NCI-H69 (cell line): Measurements from ENCODE around the gene PDAP1.

Experiments used
- DNase-seq: peaks from one replicate; lab custom pipeline; 2025; lab: John Stamatoyannopoulos, UW

Gene PDAP1

DNA sequence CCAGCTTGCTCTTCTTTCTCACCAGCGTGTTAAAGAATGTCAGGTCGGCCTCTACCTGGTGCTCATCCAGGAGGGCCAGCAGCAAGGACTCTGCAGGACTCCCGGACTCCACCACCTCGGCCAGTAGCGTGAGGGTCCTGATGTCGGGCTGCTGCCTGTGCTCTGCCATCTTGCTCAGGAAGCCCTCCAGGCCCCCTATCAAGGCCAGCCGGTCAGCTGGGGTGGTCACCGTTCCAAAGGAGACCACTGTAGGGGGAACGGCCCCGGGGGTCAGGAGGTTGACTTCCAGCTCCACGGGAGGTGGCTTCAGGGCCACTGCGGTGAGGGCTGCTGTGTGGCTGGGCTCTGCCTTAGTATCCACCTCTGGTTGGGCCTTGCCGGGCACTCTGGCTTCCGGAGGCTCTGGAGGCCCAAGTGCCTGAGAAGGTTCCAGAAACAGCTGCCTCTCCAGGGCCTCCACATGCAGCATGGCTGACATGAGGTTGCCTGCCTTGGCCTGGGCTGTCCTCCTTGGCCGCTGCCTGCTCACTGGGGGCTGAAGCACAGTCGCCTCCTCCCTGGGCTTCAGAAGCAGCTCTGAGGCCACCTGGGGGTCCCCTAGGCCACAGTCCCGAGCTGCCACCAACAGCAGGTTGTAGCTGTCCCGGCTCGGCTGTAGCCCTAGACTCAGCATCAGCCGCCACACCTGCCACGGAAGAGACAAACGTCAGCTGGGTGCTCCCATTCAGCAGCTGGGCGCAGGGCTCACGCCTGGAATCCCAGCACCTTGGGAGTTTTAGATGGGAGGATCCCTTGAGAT is 16.7 kb upstream of the PDAP1 start:
- no peak for DNase-seq

DNA sequence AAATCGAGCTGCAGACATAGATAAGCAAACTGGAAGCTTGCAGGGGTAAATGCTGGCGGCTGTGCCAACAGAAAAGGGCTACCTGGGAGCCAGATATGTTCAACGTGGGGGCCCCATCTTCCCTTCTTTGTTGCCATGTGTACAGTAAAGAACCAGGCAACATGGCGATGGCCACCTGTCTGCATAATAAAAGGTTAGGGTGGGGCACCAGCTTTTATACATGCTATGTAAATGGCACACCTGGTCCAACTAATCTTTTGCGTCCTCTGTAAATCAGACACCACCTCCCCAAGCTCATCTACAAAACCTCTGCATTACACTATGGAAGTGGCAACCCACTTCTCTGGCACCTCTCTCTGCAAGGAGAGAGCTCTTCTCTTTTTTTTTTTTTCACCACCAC is 14.2 kb upstream of the PDAP1 start:
- peak; percentile 78 for DNase-seq

DNA sequence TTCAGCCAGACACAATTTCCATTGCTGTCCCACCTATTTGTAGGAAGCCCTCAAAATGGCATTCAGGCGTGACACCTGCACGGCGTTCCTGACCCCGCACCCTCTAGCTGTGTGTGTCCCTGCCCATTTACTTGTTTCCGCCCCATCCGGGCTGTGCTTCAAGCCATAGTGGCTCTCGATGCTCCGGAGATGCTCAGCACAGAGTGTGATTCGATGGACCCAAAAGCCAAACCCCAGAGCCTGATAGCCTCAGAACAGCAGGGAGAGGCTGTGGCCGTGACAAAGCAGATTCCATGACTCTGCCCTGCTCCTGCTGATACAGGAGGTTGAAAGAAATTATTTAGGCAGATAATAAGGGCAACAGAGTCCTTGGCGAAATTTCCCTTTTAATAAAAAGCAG is 13.8 kb upstream of the PDAP1 start:
- DNase-seq = peak; percentile 35

DNA sequence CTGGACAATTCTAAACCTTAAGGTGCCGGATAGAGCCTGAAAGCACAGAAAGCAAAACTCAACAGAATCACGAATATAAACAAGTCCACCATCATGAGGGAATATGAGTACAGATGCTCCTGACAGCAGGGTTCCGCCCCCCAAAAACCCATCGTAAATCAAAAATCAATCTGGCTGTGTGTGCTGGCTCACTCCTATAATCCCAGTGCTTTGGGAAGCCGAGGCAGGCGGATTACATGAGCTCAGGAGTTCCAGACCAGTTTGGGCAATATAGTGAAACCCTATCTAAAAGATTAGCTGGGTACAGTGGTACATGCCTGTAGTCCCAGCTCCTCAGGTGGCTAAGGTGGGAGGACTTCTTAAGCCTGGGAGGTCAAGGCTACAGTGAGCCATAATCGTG is 12.6 kb upstream of the PDAP1 start:
- no peak for DNase-seq

DNA sequence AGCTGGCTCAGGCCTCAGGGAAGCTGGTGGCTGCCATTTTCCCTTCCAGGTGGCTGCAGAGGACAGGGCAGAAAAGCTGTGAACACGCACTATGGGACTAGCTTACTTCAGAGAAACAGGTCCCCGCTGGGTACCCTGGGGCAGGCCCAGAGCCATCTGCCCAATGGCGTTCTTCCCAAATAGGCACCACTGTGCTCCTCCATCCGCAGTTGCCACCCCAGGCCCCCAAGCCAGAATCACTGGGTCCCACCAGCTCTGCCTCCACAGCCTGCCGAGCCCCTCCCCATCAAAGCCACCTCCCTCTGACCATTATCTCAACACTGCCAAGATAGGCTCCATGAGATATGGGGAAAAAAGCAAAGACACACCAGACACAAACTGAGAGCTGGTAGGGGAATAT is 11.8 kb upstream of the PDAP1 start:
- no peak for DNase-seq

DNA sequence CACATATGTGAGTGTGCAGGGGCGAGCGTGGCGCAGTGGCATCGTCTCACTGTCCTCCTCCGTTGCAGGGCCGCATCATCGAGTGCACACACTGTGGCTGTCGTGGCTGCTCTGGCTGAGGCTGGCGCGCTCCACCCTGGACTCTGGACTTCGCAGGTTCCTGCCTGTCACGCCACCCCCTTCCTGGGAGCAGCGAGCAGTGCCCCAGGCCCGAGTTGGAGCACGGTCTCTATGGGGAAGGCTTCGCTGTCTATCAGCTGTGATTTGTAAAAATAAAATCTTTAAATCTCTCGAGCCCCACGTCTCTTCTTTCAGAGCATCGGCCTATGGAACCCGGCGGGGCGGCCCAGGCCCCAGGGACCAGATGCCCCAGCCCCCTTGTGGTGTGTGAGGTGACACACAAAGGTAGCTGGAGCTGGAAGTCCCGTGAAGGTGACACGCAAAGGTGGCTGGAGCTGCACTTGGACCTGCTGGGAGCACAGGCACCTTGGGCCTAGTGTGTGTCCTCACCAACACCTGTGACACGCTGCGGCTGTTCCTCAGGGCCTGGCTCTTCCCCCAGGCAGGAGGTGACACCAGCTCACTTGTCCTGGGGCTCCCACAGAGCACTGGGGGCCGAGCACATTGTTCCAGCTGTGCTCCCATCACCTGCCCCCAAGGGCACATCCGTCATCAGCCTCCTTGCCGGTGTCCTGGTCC is 11.1 kb upstream of the PDAP1 start:
- no peak for DNase-seq

DNA sequence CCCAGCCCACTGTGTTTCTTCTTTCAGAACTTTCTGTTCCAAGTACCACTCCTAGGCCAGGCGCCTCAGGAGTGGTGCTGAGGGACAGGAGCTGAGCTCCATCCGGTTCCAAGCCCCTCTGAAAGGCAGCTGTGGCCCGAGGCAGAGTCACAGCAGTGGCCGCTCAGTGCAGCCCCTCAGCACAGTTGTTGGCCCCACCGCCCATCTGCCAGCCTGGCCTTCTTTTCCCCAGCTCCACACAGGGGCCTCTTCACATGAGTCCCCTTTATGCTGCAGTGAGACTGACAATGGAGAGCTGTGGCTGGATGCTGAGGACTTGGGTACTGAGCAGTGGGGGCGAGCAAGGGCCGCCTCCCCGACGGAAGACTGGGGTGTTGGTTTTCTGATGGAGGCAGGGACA is 9.9 kb upstream of the PDAP1 start:
- no peak for DNase-seq

DNA sequence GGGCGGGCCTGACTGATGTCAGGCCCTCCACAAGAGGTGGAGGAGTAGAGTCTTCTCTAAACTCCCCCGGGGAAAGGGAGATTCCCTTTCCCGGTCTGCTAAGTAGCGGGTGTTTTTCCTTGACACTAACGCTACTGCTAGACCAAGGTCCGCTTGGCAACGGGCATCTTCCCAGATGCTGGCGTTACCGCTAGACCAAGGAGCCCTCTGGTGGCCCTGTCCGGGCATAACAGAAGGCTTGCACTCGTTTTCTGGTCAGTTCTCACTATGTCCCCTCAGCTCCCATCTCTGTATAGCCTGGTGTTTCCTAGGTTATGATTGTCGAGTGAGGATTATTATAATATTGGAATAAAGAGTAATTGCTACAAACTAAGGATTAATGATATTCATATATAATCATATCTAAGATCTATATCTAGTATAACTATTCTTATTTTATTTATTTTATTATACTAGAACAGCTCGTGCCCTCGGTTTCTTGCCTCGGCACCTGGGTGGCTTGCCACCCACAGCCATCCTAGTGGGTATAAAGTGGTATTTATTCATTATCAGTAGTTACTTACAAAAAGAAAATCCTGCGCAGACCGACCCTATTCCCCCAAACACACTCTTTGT is 7.2 kb upstream of the PDAP1 start:
- DNase-seq = peak; percentile 63

DNA sequence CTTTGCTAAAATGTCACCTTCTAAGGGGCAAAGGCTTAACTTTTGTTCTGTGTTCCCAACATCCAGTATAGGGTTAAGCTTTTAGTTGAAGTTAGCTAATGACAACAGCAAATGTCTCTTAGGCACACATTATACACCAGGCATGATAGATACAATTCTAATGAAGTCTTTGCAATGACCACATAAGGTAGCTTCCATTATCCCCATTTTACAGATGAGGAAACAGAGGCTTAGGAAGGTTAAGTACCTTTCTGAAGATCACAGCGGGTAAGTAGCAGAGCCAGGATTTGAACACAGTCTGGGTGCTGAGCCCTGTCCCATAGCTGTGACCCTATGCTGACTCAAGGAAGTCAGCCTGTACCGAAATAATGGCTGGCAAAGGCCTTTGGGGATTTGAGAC is 2.2 kb upstream of the PDAP1 start:
- DNase-seq = no peak

DNA sequence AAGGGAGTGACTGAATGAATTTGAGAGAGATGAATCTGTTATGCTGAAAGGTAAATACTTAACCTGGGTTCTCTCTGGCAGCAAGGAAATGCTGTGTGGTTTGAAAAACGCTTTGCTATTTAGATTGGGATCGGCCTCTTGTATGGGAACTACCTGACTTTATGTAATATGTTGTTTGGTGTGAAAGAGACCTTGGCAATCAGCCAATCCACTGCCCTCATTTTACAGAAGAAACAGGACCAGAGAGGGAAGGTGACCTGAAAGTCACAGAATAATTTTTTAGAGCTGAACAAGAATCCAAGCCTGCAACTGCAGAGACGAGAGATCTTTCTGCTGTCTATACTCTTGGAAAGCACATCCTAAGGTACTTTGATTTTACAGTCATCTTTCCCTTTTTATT is 1.4 kb upstream of the PDAP1 start:
- DNase-seq = no peak

DNA sequence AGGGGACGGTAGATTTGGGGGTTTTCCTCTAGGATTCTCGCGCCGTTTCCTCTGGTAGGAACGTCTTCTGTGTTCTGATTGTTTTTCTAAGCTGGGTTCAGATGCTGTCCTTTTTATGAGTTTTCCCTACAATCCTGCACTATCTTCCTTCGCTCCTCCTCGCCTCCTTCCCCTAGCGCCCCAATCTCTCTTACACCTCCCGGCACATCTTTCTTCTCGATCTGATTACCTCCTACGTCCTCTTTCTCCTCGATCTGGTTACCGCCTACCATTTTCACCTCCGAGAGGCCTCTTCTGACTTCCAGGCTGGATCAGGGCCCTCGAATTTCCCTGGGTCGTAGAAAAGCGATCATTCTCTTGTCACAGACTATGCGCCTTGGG is 785 bp upstream of the PDAP1 start:
- peak; percentile 42 for DNase-seq

DNA sequence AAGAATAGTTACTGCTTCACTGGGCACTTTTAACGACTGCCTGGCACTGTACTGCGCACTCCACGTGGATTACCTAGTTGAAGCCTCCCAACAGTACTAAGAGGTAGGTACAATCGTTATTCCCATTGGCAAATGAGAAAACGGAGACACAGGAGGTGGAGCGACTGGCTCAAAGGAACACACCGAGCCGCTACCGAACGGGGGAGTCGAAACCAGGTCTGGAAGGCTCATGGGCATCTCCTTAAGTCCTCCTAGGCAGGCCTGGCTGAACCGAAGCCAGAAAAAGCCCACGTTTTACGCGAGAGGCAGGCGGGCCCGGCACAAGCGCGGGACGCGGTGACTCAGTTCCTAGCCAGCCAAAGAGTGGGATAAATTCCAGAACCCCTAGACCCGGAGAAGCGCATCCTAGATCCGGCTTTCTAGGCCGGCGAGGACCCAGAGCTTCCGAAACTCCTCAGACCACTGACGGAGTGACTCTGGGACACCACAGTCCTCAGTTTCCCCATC is 472 bp downstream of the PDAP1 start:
- peak; percentile 59 for DNase-seq

DNA sequence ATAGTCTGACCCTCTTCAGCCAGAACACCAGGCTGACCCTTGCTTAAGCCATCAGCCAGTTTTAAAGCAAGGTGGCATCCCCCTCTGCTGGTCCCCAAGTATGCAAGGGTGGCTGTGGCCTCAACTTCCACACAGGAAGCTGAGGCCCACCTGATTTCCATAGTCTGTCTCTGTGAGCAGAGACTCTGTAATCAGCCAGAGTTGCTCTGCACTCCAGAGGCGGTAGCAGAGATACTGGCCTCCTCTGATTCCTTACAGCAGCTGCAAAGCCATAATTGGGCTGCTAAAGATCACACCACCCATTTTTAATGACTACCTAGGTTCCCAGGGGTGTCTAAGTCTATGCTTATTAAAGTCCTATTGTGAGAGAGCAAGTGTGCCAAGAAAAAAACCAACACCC is 1.8 kb downstream of the PDAP1 start:
- DNase-seq = peak; percentile 70

DNA sequence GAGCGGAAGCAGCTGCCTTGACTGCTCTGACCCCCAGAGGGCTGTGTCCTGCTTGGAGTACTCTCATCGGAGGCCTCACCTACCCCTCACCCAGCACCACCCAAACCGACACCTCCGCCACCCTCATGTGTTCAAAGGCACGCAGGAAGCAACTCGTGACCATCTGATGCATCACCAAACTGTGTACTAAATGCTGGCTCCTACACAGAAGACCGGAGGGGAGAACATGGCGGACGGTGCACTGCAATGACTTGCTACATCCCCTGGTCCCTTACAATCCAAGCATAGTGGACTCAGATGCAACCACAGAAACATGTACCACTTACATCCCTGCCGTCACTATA is 3.4 kb downstream of the PDAP1 start:
- no peak for DNase-seq

DNA sequence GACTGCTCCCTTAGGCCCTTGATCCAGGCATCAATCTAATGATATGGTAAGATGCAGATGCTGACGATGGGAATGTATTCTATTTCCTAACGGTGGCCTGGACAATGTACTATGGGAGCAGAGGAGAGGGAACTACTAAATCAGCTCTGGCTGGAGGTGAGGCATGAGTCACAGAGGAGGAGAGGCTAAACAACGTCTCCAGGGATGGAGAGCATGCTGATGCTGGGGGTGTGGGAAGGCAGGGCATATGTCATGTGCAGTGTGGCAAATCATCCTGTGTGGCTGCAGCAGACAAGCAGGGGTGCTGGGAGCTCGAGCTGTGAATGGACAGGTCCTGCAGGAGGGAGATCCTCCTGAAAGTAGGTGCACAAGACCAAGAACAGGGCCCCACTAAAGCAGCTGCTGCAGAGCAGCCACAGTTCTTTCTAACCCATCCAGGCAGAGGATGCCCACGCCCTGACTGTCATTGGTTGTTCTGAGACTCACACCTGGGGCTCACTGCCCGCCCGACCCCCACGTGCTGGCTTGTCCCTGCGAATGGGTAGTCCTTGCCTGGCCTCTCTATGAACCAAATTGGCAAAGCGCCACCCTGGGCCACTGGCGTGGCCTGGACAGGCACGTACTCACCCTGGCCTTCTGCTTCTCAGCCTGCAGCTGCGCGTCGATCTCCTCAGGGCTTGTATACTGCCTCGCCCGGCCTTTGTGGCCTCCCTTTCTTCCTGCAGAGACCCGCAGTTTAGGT is 4.0 kb downstream of the PDAP1 start:
- no peak for DNase-seq

DNA sequence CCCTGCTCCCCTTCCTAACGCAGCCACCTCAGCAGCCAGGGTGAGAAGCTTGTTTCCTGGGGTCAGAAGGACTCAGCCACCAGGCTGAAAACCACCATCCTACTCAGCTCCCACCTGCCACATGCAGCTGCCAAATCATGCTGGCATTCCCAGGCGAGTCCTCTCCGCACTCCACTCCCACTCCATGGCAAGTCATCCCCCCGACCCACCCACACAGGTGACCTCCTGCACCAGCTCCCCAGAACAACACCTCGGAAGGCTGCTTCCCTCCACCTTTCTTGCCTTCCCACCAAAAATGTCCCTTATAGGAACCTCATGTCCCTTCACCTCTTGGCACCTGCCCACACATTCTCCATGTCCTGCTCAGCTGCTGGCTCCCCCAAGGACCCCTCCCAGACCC is 4.6 kb downstream of the PDAP1 start:
- DNase-seq = no peak

DNA sequence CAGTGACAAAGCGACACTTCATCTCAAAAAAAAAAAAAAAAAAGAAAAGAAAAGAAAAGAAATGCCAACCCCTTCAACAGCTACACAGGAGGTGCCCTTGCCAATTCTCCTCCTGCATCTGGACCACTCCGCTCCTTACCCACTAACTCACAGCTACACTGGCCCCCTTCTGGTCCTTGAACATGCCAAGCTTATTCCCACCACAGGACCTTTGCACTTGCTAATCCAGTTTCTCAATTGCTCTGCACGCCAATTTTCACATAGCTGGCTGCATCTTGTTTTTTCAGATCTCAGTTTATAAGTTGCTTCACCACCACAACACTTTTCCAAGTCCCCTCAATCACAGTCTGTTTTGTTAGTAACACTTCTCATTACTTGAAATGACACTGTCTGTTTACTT is 5.5 kb downstream of the PDAP1 start:
- DNase-seq = no peak

DNA sequence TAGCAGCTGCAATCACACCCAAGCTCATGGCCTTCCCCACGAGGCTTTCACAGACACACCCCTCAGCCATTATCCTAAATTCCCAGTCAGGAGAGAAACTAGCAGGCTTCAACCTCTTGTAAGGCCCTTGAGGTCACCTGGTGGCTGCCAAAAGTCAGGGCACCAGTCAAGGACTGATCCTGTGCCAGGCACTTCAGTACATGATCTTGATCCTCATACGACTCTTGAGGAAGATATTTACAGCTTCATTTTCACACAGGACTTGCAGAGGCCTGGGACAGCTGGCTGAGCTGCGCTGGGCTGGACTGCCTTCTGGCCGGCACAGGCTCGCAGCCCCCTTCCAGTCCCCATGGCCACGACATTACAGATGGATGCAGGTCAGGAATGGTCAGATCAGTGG is 8.8 kb downstream of the PDAP1 start:
- DNase-seq = no peak

DNA sequence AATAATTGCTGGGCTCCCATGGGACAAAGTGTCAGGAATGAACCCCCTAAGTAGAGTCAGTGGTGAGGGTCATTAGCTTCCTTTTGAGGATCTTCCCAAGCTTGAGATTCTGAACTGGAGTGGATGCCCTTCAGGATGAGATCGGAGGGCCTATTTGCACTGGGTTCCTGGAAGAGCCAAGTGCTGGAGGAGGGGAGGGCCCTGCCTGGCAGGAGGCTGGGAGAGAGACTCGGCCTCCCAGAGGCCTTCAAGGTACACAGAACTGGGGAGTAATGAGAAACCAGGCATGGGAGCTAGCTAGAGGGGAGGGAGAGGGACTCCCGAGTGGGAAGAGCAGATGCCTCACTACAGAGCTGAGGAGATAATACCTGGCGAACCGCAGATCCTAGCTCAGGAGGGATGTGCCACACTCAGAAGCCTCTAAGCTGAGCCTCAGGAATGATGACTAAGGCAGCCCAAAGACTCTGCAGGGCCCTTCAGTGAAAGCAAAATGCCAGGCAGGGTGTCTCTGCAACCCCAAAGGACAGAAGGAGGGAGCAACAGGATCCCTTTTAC is 9.4 kb downstream of the PDAP1 start:
- DNase-seq = no peak

DNA sequence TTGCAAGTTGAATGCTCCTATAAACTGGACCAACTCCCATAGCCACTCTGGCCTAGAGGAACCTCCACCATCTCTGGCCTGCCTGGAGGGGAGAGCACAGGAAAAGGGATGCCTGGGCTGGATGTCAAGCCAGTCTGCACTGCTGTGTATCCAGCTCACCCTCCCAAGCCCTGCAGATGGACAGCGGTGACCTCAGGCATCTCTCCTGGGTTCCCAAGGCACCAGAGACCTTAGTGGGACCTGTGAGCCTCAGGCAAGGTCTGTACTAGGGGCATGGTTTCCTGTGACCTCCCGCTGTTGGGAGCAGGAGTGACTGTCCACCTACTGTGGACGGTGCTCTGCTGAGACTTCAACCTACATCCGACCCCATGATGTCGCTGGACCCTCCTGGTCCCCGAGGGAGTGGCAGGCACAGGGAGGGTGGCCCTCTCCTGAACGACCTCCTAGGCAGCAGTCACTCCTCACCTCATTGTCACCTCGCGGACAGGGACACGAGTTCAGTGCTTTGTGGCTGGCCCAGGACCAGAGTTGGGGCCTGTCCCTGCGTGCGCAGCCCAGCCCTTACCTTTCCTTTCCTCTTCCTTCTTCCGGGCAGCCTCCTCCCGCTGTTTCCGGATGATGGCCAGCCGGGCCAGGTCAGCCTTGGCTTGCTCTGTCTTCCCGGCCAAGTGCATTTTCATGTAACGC is 11.0 kb downstream of the PDAP1 start:
- no peak for DNase-seq

DNA sequence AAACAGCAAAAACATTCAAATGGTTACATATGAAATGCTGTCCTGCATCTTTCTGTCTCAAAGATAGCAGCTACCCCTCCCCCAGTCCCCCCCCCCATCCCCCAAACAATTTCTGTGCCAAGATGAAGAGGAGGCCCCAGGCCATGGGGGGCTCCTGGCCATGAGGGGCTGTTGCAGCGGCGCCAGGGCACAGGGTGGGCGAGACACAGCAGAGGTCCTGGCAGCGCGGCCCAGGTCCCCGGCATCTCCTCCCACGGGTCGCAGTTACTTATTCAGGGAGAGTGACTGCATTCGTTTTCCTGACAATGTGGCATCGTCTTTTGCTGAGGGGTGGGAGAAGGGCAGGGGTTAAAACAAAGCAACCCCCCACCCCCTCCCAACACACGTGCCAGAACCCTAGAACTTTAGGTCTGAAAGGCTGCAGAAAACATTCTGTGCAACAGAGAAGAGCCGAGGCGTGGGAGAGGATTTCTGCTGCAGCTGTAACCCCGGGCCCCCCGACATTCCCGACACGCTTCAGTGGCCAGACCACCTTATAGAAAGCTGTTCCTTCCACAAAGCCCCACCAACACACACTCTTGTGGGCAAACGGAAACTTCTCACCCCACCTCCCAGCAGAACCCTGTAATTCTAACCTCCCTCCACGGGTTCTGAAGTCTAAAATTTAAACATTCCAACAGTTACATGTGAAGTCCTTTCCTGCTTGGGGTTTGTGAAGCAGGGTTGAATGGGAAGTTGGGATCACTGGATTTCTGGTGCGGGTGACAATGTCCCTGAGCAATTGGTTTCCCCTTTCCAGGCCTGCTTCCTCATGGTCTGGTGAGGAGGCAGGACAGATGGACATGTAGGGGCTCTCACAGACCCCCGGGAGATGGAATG is 11.7 kb downstream of the PDAP1 start:
- no peak for DNase-seq
